Measurements from ENCODE around the gene PROCR.
"Not testable (repeated sequence)": the region's sequence is repeated elsewhere in the genome, so short reads cannot be mapped to it uniquely, and the experiment has no call there.

Gene PROCR

GRCh38 chr20:35165221-35166185, 6.4 kb upstream of the PROCR start:
- no peak overlapping the region for H3K4me3 ChIP-seq (ENCODE audit: low read length)
- no peak for DNase-seq (ENCODE audit: low read depth)
- TF ChIP-seq, protein P1, sequence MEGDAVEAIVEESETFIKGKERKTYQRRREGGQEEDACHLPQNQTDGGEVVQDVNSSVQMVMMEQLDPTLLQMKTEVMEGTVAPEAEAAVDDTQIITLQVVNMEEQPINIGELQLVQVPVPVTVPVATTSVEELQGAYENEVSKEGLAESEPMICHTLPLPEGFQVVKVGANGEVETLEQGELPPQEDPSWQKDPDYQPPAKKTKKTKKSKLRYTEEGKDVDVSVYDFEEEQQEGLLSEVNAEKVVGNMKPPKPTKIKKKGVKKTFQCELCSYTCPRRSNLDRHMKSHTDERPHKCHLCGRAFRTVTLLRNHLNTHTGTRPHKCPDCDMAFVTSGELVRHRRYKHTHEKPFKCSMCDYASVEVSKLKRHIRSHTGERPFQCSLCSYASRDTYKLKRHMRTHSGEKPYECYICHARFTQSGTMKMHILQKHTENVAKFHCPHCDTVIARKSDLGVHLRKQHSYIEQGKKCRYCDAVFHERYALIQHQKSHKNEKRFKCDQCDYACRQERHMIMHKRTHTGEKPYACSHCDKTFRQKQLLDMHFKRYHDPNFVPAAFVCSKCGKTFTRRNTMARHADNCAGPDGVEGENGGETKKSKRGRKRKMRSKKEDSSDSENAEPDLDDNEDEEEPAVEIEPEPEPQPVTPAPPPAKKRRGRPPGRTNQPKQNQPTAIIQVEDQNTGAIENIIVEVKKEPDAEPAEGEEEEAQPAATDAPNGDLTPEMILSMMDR (conservative IDR thresholded peaks at IDR 0.05; ENCODE audit: low read length): no peak

DNA sequence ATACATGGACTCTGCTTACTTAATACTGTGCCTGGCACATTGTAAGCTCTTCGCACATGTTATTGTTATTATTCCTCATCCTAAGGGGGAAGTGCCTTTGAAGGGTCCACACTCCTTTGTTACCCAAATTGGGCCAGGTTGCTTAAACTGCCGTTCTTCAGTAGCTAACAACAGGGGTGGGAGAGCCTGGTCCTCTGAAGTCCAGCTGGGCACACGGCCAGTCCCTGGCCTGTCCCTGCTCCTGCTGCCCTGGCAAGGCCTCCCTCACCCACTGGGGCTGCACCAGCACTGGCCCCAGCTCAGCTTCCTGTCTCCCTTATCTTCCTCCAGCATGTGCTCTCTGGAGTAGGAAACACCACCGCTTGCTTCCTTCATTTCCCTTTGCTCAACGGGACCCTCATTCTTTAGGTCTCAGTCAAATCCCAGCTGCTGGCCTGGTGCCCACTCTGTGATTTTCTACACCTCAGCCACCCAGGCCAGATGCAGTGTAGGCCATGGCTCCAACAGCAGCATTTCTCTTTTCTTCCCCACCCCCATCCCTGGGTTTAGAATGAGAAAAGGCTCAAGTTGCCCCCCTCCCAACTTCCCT, 5.5 kb upstream of the PROCR start:
- DNase-seq (ENCODE audit: low read depth): no peak
- H3K4me3 ChIP-seq (ENCODE audit: low read length): no peak overlapping the region
- TF ChIP-seq, protein P1 (conservative IDR thresholded peaks at IDR 0.05; ENCODE audit: low read length): no peak

DNA sequence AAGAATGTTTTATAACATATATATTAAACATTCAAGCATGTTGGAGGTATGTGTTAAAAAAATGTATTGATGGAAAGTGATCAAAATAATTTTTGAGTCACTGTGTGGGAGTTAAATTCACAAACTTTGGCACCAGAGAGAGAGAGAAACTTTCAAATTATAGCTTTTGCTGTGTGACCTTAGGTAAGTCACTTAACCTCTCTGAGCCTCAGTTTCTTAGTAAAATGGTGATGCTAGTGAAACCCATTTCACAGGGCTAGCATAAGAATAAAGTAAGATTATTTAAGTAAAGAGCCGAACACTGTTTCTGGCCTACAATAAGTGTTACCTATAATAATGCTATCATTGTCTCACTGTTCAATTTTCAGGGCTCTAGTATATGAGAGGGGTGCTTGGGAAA, 4.1 kb upstream of the PROCR start:
- no peak for DNase-seq (ENCODE audit: low read depth)
- TF ChIP-seq, protein P1 (conservative IDR thresholded peaks at IDR 0.05; ENCODE audit: low read length): no peak
- H3K4me3 ChIP-seq (ENCODE audit: low read length): no peak overlapping the region

GRCh38 chr20:35168701-35169409, 3.0 kb upstream of the PROCR start:
- peak; percentile 31 for DNase-seq (ENCODE audit: low read depth)
- not testable (repeated sequence) for H3K4me3 ChIP-seq (ENCODE audit: low read length)

- peak overlapping the region; percentile 59 for H3K4me3 ChIP-seq (ENCODE audit: low read length)
- no peak for DNase-seq (ENCODE audit: low read depth)
Observed at GRCh38 chr20:35171438-35171752, 477 bp upstream of the PROCR start.

GRCh38 chr20:35172434-35172806, 548 bp downstream of the PROCR start:
- TF ChIP-seq, protein P1 (conservative IDR thresholded peaks at IDR 0.05; ENCODE audit: low read length): no peak
- DNase-seq (ENCODE audit: low read depth): no peak
- peak overlapping the region; percentile 59 for H3K4me3 ChIP-seq (ENCODE audit: low read length)

More at GRCh38 chr20:35171438-35171752, 477 bp upstream of the PROCR start:
- TF ChIP-seq, protein P1 (conservative IDR thresholded peaks at IDR 0.05; ENCODE audit: low read length): no peak

DNA sequence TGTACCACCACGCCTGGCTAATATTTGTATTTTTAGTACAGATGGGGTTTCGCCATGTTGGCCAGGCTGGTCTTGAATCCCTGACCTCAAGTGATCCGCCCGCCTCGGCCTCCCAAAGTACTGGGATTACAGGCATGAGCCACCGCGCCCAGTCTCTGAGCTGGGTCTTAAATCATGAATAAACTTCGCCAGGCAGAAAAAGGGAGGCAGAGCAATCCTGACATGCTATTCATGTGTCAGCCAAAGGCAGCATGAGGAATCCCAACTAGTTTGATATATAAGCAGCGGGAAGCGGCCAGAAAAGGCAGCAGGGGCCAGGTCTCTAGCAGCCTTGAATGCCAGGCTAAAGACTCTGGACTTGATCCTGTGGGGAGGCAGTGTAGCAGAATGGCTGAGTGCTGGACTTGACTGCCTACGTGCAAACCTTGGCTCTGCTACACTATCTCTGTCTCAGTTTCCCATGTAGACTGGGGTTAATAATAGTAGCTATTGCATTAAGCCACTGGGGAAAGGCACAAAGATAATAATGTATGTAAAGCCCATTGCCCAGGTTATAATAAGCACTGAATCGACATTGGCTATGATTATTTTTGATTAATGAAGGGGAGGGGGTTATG, 1.8 kb downstream of the PROCR start:
- DNase-seq (ENCODE audit: low read depth): peak; percentile 45
- TF ChIP-seq, protein P1 (conservative IDR thresholded peaks at IDR 0.05; ENCODE audit: low read length): no peak
- no peak overlapping the region; the same call in 1 of the 2 replicates for H3K4me3 ChIP-seq (ENCODE audit: low read length)

Measured in AG10803 (cell line).